Hepatocyte (in vitro differentiated cells): ENCODE results near the gene FAM24B. TPM values are rescaled to one million over a fixed set of nuclear protein-coding genes. Genes with fewer than 3 reads are reported as not detected.

Source experiments
- DNase-seq: peaks from one replicate; pipeline ENCODE4 v3.0.0-alpha.2; 2016; ENCODE audit warnings: low spot score
- H2AFZ ChIP-seq: fragments of 200-600 bp; sonication (generic); 2 replicates; pipeline ENCODE4 v1.6.0; 2016; ENCODE audit warnings: antibody characterized with exemption, mild to moderate bottlenecking
- H3K27ac ChIP-seq: fragments of 200-600 bp; sonication (generic); 2 replicates; pipeline ENCODE4 v1.5.1; 2016; ENCODE audit warnings: mild to moderate bottlenecking
- H3K27me3 ChIP-seq: fragments of 200-600 bp; sonication (generic); 2 replicates; pipeline ENCODE4 v1.6.1; 2016
- H3K36me3 ChIP-seq: fragments of 200-600 bp; sonication (generic); replicated peaks from 2 replicates; pipeline ENCODE4 v1.5.1; 2016; ENCODE audit warnings: low read depth; ENCODE audit not compliant: insufficient read depth
- H3K4me1 ChIP-seq: fragments of 200-600 bp; sonication (generic); 2 replicates; pipeline ENCODE4 v1.5.1; 2016; ENCODE audit warnings: mild to moderate bottlenecking, moderate library complexity; ENCODE audit not compliant: insufficient read depth
- H3K4me2 ChIP-seq: fragments of 200-600 bp; sonication (generic); 2 replicates; pipeline ENCODE4 v1.6.0; 2016
- H3K4me3 ChIP-seq: fragments of 200-600 bp; sonication (generic); 2 replicates; pipeline ENCODE4 v1.5.1; 2016; ENCODE audit warnings: mild to moderate bottlenecking
- H3K79me2 ChIP-seq: fragments of 200-600 bp; sonication (generic); 2 replicates; pipeline ENCODE4 v1.6.0; 2017; ENCODE audit warnings: mild to moderate bottlenecking
- H3K9me2 ChIP-seq: fragments of 200-600 bp; sonication (generic); replicated peaks from 2 replicates; pipeline ENCODE4 v1.6.0; 2017; ENCODE audit warnings: mild to moderate bottlenecking; ENCODE audit not compliant: insufficient read depth
- H3K9me3 ChIP-seq: fragments of 200-600 bp; sonication (generic); 2 replicates; pipeline ENCODE4 v1.5.1; 2016; ENCODE audit warnings: low read depth, mild to moderate bottlenecking
- H4K20me1 ChIP-seq: fragments of 200-600 bp; sonication (generic); 2 replicates; pipeline ENCODE4 v1.6.0; 2016; ENCODE audit warnings: mild to moderate bottlenecking; ENCODE audit not compliant: insufficient read depth, poor library complexity, severe bottlenecking
- EZH2 ChIP-seq: fragments of 200-600 bp; sonication (generic); IDR thresholded peaks from 2 replicates; pipeline ENCODE4 v1.6.1; 2016; ENCODE audit warnings: antibody characterized with exemption, mild to moderate bottlenecking, borderline replicate concordance
- EZH2phosphoT487 ChIP-seq: fragments of 200-600 bp; sonication (generic); IDR thresholded peaks from one replicate; pipeline ENCODE4 v1.6.1; 2018; ENCODE audit warnings: antibody characterized with exemption, mild to moderate bottlenecking, low read depth, moderate library complexity; ENCODE audit not compliant: unreplicated experiment, severe bottlenecking
- WGBS: methylation state at CpG from one replicate; pipeline ENCODE4 v1.1.6; 2016; ENCODE audit warnings: low lambda C conversion rate; ENCODE audit errors: missing lambda C conversion rate; 5-methylcytosine and 5-hydroxymethylcytosine counted together
- polyA plus RNA-seq: library from polyadenylated mRNA; unstranded; fragments of >200 nt; fragmentation: Nextera tagmentation; extraction: Ambion mirVana; gene quantifications from 2 replicates; pipeline ENCODE4 v1.2.1, GENCODE V29; 2016
- total RNA-seq: library from RNA; depleted of rRNA; stranded (reverse); fragments of >200 nt; gene quantifications from 2 replicates; pipeline ENCODE4 v1.2.3, GENCODE V29; 2014
- TF ChIP-seq, protein P1 (sequence below): fragments of 200-600 bp; sonication (generic); IDR thresholded peaks from 2 replicates; pipeline ENCODE4 v1.5.1; 2016; ENCODE audit warnings: antibody characterized with exemption, mild to moderate bottlenecking; ENCODE audit not compliant: poor library complexity

FAM24B gene
- total and polyA plus RNA-seq, 2 experiments from 2014 or later, result not detected

DNA sequence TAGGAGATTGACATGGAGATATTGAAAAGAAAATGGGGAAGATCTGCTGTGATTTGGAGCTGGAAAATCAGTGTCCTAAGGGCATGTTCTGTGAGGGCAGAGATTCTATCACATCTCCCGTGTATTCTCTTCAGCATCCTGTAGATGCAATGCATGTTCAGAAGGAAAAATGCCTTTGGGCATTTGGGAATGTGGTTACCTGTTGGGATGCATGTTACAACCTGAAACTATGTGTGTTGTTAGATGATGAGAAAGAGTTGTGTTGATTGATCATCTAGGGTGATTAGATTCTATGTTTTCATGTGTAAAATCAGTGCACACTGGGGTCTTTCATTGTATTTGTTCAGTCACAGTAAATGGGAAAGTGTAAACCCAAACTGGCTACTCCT, 48.4 kb downstream of the FAM24B start:
- H3K36me3 ChIP-seq, result no peaks in the 10 kb centered on the region
- no peaks in the 10 kb centered on the region for H3K9me2 ChIP-seq
- no peak for DNase-seq
- H4K20me1 ChIP-seq, result no peaks in the 10 kb centered on the region
- TF ChIP-seq EZH2phosphoT487 (no peak), EZH2 (no peak)
- TF ChIP-seq, protein P1, sequence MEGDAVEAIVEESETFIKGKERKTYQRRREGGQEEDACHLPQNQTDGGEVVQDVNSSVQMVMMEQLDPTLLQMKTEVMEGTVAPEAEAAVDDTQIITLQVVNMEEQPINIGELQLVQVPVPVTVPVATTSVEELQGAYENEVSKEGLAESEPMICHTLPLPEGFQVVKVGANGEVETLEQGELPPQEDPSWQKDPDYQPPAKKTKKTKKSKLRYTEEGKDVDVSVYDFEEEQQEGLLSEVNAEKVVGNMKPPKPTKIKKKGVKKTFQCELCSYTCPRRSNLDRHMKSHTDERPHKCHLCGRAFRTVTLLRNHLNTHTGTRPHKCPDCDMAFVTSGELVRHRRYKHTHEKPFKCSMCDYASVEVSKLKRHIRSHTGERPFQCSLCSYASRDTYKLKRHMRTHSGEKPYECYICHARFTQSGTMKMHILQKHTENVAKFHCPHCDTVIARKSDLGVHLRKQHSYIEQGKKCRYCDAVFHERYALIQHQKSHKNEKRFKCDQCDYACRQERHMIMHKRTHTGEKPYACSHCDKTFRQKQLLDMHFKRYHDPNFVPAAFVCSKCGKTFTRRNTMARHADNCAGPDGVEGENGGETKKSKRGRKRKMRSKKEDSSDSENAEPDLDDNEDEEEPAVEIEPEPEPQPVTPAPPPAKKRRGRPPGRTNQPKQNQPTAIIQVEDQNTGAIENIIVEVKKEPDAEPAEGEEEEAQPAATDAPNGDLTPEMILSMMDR, result no peak
- H2AFZ ChIP-seq, result no peak overlapping the region
- no peaks in the 10 kb centered on the region for H3K9me3 ChIP-seq
- H3K4me3 ChIP-seq, result no peak overlapping the region
- no peaks in the 10 kb centered on the region for H3K79me2 ChIP-seq
- 65% methylated on average over 1 of the region's 1 CpG for WGBS
- H3K27ac ChIP-seq, result no peak overlapping the region
- H3K4me2 ChIP-seq, result no peak overlapping the region
- no peaks in the 10 kb centered on the region for H3K4me1 ChIP-seq
- peaks cover 4% of the 10 kb centered on the region for H3K27me3 ChIP-seq

DNA sequence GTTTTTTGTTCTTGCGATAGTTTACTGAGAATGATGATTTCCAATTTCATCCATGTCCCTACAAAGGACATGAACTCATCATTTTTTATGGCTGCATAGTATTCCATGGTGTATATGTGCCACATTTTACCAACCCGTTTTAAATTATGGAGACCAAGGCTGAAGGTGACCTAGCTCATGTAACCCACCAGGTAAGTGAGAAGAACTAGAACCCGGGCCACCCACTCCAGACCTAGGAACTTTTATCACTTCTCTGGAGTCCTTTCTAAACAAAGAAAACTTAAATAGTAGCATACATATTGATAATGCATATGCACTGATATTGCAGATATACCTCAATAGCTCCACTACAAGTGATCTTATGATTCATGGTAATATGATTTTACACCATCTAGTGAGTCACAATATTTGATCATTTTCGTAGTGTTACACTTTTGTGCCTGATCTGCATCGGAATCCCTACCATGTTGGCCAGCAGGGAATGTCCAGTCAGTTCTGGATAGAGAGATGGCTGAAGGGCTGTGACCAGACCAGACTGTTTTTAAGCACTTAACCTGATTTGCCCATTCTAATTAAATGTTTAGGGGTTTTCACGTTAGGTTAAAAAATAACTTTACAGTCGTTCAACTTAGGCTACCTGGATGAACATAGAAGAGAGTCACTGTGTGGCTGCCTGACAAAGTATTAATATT, 49.0 kb downstream of the FAM24B start:
- Histone ChIP-seq H3K79me2 (no peaks in the 10 kb centered on the region), H3K27ac (no peak overlapping the region), H3K9me2 (no peaks in the 10 kb centered on the region), H3K36me3 (no peaks in the 10 kb centered on the region), H3K9me3 (no peaks in the 10 kb centered on the region), H3K27me3 (peaks cover 4% of the 10 kb centered on the region), H2AFZ (no peak overlapping the region), H3K4me3 (no peak overlapping the region), H3K4me1 (no peaks in the 10 kb centered on the region), H4K20me1 (no peaks in the 10 kb centered on the region), H3K4me2 (no peak overlapping the region)
- DNase-seq, result no peak
- WGBS, result 90% methylated on average over 7 of the region's 7 CpGs
- TF ChIP-seq EZH2 (no peak), EZH2phosphoT487 (no peak)
- TF ChIP-seq, protein P1, result no peak

DNA sequence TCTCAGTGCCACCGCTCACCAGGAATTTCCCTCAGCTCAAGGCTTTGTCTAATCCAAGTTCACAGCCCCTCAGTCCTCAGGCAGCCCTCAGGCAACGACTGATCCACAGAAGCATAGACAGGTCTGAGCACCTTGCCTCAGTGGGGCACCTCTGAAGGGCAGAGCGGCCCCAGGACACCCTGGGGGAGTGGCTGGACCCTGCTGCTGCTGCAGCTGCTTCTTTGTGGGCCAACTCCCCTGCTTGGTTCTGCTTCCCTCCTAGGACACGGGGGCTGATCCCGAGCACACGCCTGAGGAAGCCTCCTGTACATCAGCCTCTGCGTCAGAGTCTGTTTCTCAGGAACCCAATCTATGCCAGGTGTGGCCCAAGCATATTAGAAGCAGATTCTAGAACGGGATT, 49.9 kb downstream of the FAM24B start:
- no peaks in the 10 kb centered on the region for H3K4me1 ChIP-seq
- H3K9me3 ChIP-seq, result no peaks in the 10 kb centered on the region
- 73% methylated on average over 8 of the region's 8 CpGs for WGBS
- H3K4me2 ChIP-seq, result no peak overlapping the region
- H2AFZ ChIP-seq, result no peak overlapping the region
- TF ChIP-seq EZH2phosphoT487, result no peak
- TF ChIP-seq, protein P1, result no peak
- TF ChIP-seq EZH2, result no peak
- H3K27ac ChIP-seq, result no peak overlapping the region
- H3K4me3 ChIP-seq, result no peak overlapping the region
- DNase-seq, result no peak
- no peaks in the 10 kb centered on the region for H3K36me3 ChIP-seq
- no peaks in the 10 kb centered on the region for H4K20me1 ChIP-seq
- peaks cover 4% of the 10 kb centered on the region for H3K27me3 ChIP-seq
- no peaks in the 10 kb centered on the region for H3K9me2 ChIP-seq
- no peaks in the 10 kb centered on the region for H3K79me2 ChIP-seq
